ENCODE data around the gene ZFP64. TPM values are rescaled to one million over a fixed set of nuclear protein-coding genes. Genes with fewer than 3 reads are reported as not detected.

The ZFP64 gene
- total RNA-seq, 2 donors from 2014 or later = 17.3 to 19.1 TPM

DNA sequence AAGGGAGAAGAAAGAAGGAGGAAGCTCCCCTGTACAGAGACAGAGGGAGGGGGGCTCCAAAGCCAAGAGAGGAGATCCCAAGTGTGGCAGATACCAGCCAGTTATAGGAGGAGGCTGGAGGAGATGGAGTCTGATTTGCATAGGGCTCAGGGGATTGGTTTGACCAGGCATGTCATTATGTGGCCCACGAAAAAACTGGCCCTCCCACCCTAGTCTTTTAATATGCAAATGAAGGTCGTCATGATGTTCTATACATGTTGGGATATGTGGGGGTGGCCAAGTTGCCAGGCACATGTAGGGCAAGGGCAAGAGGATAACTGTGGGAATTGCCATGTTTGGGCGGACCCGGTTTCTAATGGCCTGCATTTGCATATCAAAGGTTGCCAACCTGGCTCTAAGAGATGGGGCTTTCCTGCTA is 17.6 kb upstream of the ZFP64 start:
- Histone ChIP-seq H3K27ac (no peak overlapping the region), H3K9me3 (no peaks in the 10 kb centered on the region), H3K4me3 (no peak overlapping the region), H3K9ac (ENCODE audit: low read depth in 2 of 2, low read length in 2 of 2) (no peak overlapping the region), H3K4me1 (no peaks in the 10 kb centered on the region), H3K36me3 (no peaks in the 10 kb centered on the region), H3K27me3 (no peaks in the 10 kb centered on the region)
- DNase-seq = no peak
- intact Hi-C loops (cut with DNase I) = no loop called here
- TF ChIP-seq, protein P1, sequence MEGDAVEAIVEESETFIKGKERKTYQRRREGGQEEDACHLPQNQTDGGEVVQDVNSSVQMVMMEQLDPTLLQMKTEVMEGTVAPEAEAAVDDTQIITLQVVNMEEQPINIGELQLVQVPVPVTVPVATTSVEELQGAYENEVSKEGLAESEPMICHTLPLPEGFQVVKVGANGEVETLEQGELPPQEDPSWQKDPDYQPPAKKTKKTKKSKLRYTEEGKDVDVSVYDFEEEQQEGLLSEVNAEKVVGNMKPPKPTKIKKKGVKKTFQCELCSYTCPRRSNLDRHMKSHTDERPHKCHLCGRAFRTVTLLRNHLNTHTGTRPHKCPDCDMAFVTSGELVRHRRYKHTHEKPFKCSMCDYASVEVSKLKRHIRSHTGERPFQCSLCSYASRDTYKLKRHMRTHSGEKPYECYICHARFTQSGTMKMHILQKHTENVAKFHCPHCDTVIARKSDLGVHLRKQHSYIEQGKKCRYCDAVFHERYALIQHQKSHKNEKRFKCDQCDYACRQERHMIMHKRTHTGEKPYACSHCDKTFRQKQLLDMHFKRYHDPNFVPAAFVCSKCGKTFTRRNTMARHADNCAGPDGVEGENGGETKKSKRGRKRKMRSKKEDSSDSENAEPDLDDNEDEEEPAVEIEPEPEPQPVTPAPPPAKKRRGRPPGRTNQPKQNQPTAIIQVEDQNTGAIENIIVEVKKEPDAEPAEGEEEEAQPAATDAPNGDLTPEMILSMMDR (IDR thresholded peaks at IDR 0.05) = no peak

DNA sequence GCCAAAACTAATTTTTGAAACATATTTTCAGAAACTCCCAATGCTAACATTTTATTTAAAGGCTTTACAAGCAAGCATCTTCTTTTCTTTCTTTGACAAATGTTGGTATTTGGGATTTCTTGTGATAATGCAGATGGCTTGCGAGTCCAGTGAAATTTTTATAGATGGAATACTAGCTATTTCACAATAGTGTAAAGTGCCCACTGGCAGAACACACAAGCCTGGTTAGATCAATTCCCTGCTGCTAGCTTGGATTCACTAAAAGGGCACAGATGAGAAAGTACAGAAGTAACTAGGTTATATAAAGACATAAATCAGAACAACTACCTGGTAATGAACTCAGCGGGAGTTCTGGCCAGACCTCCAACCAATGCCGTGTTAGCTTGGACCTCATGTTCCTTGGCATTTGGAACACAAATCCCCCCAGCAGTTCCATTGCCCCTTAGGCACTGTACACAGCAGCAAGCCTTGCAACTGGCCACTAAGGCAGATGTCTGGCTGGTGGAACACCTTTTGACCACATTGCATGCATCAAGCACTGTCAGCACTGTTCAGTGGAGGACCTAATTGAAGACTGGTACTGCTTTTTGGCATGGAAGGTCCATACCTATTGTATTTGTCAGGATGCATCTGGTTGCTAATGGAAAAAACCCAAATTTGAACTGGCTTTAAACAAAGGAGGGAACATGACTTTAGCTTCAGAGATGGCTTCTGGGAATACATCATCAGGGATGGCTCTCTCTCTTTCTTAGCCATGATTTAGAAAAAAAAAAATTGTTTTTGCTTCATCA is 15.6 kb upstream of the ZFP64 start:
- no peaks in the 10 kb centered on the region for H3K9me3 ChIP-seq
- intact Hi-C loops (cut with DNase I) = no loop called here
- no peak overlapping the region for H3K4me3 ChIP-seq
- no peaks in the 10 kb centered on the region for H3K4me1 ChIP-seq
- H3K27me3 ChIP-seq = no peaks in the 10 kb centered on the region
- DNase-seq = no peak
- no peak overlapping the region for H3K27ac ChIP-seq
- no peak overlapping the region for H3K9ac ChIP-seq (ENCODE audit: low read depth in 2 of 2, low read length in 2 of 2)
- TF ChIP-seq, protein P1 (IDR thresholded peaks at IDR 0.05) = no peak
- H3K36me3 ChIP-seq = no peaks in the 10 kb centered on the region

DNA sequence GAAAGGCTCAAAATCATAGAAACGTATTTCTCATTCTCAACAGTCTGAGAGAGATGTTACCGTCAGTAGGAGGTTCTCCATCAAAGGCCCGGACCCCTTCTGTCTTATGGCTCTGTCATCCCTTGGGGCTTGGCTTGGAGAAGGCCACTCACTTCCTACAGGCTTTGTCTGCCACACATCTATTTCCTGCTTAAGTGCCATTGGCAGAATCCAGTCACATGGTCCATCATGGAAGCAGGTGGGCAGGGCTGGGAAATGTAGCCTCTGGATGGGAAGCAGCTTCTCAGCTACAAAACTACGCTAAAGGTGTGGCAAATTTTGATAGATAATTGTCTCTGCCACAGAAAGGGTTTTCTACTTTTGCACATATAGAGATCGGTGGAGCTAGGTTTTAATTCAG is 12.6 kb upstream of the ZFP64 start:
- no peak for DNase-seq
- Histone ChIP-seq H3K4me3 (no peak overlapping the region), H3K4me1 (no peaks in the 10 kb centered on the region), H3K9ac (ENCODE audit: low read depth in 2 of 2, low read length in 2 of 2) (no peak overlapping the region), H3K36me3 (no peaks in the 10 kb centered on the region), H3K27ac (no peak overlapping the region), H3K9me3 (no peaks in the 10 kb centered on the region), H3K27me3 (no peaks in the 10 kb centered on the region)
- intact Hi-C loops (cut with DNase I) = no loop called here
- TF ChIP-seq, protein P1 (IDR thresholded peaks at IDR 0.05) = no peak

DNA sequence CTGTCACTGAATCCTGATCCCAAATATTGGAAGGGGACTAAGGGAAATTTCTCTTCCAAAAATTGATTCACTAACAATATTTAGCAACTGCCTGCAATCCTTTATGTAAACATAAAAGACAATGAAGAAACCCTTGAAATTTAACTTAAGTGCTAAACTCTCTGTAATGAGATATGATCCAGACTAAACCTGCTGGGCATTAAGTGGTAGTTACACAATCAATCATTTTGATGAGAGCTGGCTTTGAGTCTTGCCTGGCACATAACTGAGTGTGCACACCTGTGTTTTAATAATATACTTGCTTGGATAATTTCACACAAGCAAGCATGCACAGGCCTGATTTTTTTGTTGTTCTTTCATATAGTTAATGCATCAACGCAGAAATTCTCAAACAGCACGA is 9.8 kb upstream of the ZFP64 start:
- intact Hi-C loops (cut with DNase I) = no loop called here
- Histone ChIP-seq H3K27ac (no peak overlapping the region), H3K9ac (ENCODE audit: low read depth in 2 of 2, low read length in 2 of 2) (no peak overlapping the region), H3K36me3 (no peaks in the 10 kb centered on the region), H3K9me3 (no peaks in the 10 kb centered on the region), H3K4me3 (no peak overlapping the region), H3K4me1 (no peaks in the 10 kb centered on the region), H3K27me3 (no peaks in the 10 kb centered on the region)
- TF ChIP-seq, protein P1 (IDR thresholded peaks at IDR 0.05) = no peak
- no peak for DNase-seq

DNA sequence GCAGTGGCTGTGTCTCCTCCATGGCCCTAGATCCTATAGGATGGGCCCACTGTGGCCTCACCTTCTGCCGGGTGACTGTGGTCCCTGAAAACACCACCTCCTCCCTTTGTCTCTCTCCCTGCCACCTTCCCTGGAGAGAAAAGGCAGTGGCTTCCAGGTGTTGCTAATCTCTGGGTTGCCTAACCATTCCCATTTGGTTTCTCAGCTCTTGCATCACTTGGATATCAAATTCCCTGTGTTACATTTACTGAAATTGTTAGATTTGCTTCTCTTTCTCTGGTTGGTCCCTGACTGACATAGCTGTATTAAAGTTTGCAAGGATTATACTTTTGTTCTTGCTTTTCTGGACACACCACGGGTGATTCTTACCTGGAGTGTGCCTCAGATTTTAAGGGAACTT is 9.3 kb upstream of the ZFP64 start:
- Histone ChIP-seq H3K27me3 (no peaks in the 10 kb centered on the region), H3K36me3 (no peaks in the 10 kb centered on the region), H3K27ac (no peak overlapping the region), H3K9me3 (no peaks in the 10 kb centered on the region), H3K4me3 (no peak overlapping the region), H3K9ac (ENCODE audit: low read depth in 2 of 2, low read length in 2 of 2) (no peak overlapping the region), H3K4me1 (no peaks in the 10 kb centered on the region)
- intact Hi-C loops (cut with DNase I) = no loop called here
- TF ChIP-seq, protein P1 (IDR thresholded peaks at IDR 0.05) = no peak
- no peak for DNase-seq
